Neuronal stem cell (in vitro differentiated cells): Measurements from ENCODE around the gene CHST2.

Source experiments
- DNase-seq: peaks from one replicate; pipeline ENCODE4 v3.0.0-alpha.2; 2013; ENCODE audit warnings: low spot score
- H2AFZ ChIP-seq: one replicate; pipeline ENCODE4 v1.6.1; 2013; ENCODE audit warnings: mild to moderate bottlenecking, low read length, inconsistent platforms
- H2AK5ac ChIP-seq: 2 replicates; pipeline ENCODE4 v1.6.1; 2013; ENCODE audit warnings: low read depth, mild to moderate bottlenecking, inconsistent platforms, low read length, moderate library complexity, mixed read lengths
- H2BK120ac ChIP-seq: 2 replicates; pipeline ENCODE4 v1.6.1; 2013; ENCODE audit warnings: low read depth, mild to moderate bottlenecking, inconsistent platforms, low read length, moderate library complexity, mixed read lengths
- H2BK12ac ChIP-seq: one replicate; pipeline ENCODE4 v1.6.1; 2013; ENCODE audit warnings: low read length, inconsistent platforms
- H2BK15ac ChIP-seq: 2 replicates; pipeline ENCODE4 v1.6.1; 2013; ENCODE audit warnings: mild to moderate bottlenecking, low read length, inconsistent platforms, mixed read lengths
- H2BK5ac ChIP-seq: one replicate; pipeline ENCODE4 v1.6.1; 2013; ENCODE audit warnings: inconsistent platforms, mild to moderate bottlenecking, low read length, moderate library complexity
- H3K14ac ChIP-seq: one replicate; pipeline ENCODE4 v1.6.1; 2013; ENCODE audit warnings: low read length, inconsistent platforms
- H3K18ac ChIP-seq: 2 replicates; pipeline ENCODE4 v1.6.1; 2013; ENCODE audit warnings: low read length, inconsistent platforms
- H3K23ac ChIP-seq: 2 replicates; pipeline ENCODE4 v1.6.1; 2013; ENCODE audit warnings: low read depth, mild to moderate bottlenecking, mixed read lengths, low read length, inconsistent platforms; ENCODE audit not compliant: poor library complexity
- H3K27ac ChIP-seq: replicated peaks from 3 replicates; pipeline ENCODE4 v1.5.1; 2013; ENCODE audit warnings: low read length, inconsistent platforms
- H3K27me3 ChIP-seq, 3 experiments: 2 replicates each; pipeline ENCODE4 v1.6.1; 2013; ENCODE audit warnings: low read length in 3 of 3, mild to moderate bottlenecking in 2 of 3, inconsistent platforms in 1 of 3, low read depth in 1 of 3, mixed read lengths in 1 of 3, moderate library complexity in 1 of 3; ENCODE audit not compliant: control insufficient read depth in 3 of 3, insufficient read depth in 3 of 3
- H3K36me3 ChIP-seq, 2 donors: replicated peaks in 1 of 2; 2 replicates each; pipeline ENCODE4 v1.6.1; 2013; ENCODE audit warnings: low read length in 2 of 2; ENCODE audit not compliant: control insufficient read depth in 2 of 2, insufficient read depth in 2 of 2
- H3K4ac ChIP-seq: 2 replicates; pipeline ENCODE4 v1.6.1; 2013; ENCODE audit warnings: inconsistent platforms, mild to moderate bottlenecking, low read length, moderate library complexity
- H3K4me1 ChIP-seq, 2 donors: 1 replicate in 1 of 2; 2 replicates in 1 of 2; pipeline ENCODE4 v1.6.1; 2013; ENCODE audit warnings: low read length in 2 of 2, low read depth in 1 of 2; ENCODE audit not compliant: control insufficient read depth in 2 of 2, insufficient read depth in 1 of 2
- H3K4me2 ChIP-seq: one replicate; pipeline ENCODE4 v1.6.1; 2013; ENCODE audit warnings: mild to moderate bottlenecking, low read length, inconsistent platforms; ENCODE audit not compliant: insufficient read depth, poor library complexity, severe bottlenecking
- H3K4me3 ChIP-seq, 2 donors: 2 replicates each; pipeline ENCODE4 v1.5.1; 2013; ENCODE audit warnings: low read length in 2 of 2, mild to moderate bottlenecking in 2 of 2, inconsistent platforms in 1 of 2, moderate library complexity in 1 of 2
- H3K79me1 ChIP-seq: one replicate; pipeline ENCODE4 v1.6.1; 2013; ENCODE audit warnings: low read depth, mild to moderate bottlenecking, inconsistent platforms, low read length, moderate library complexity
- H3K9ac ChIP-seq: one replicate; pipeline ENCODE4 v1.6.1; 2013; ENCODE audit warnings: mild to moderate bottlenecking, low read depth, low read length, inconsistent platforms; ENCODE audit not compliant: poor library complexity
- H3K9me3 ChIP-seq, 2 donors: replicated peaks in 1 of 2; 2 replicates each; pipeline versions ENCODE3 to v1.6.1; 2013; ENCODE audit warnings: low read length in 2 of 2, mild to moderate bottlenecking in 2 of 2, inconsistent platforms in 1 of 2, low read depth in 1 of 2, mixed read lengths in 1 of 2, moderate library complexity in 1 of 2; ENCODE audit not compliant: control insufficient read depth in 2 of 2, insufficient read depth in 1 of 2
- H4K8ac ChIP-seq: one replicate; pipeline ENCODE4 v1.6.1; 2013; ENCODE audit warnings: low read depth, mild to moderate bottlenecking, inconsistent platforms, low read length, moderate library complexity
- H4K91ac ChIP-seq: one replicate; pipeline ENCODE4 v1.6.1; 2013; ENCODE audit warnings: low read length, low read depth, mild to moderate bottlenecking, inconsistent platforms; ENCODE audit not compliant: poor library complexity
- WGBS, 2 donors: extraction: QIAGEN DNeasy Blood & Tissue Kit; methylation state at CpG; one replicate each; pipeline ENCODE4 v1.1.7; 2013; ENCODE audit warnings: missing lambda C conversion rate in 2 of 2, mixed read lengths in 1 of 2; ENCODE audit not compliant: insufficient read length in 2 of 2, insufficient replicate concordance in 1 of 2; ENCODE audit errors: extremely low coverage in 2 of 2; 5-methylcytosine and 5-hydroxymethylcytosine counted together

Gene CHST2

GRCh38 chr3:143150071-143150470 lies 30.5 kb downstream of the CHST2 start:
- no peak overlapping the region for H2BK5ac ChIP-seq
- no peak overlapping the region for H2BK120ac ChIP-seq
- no CpG with 5 or more reads among the region's 3 CpGs for WGBS, 2 donors
- no peaks in the 10 kb centered on the region for H3K36me3 ChIP-seq
- H3K23ac ChIP-seq, result no peak overlapping the region
- no peaks in the 10 kb centered on the region for H3K27me3 ChIP-seq
- no peak overlapping the region for H3K4me2 ChIP-seq
- H2BK15ac ChIP-seq, result no peak overlapping the region
- no peak overlapping the region for H2AK5ac ChIP-seq
- no peaks in the 10 kb centered on the region for H3K9me3 ChIP-seq
- no peak overlapping the region for H2AFZ ChIP-seq
- no peak overlapping the region for H3K14ac ChIP-seq
- H3K4ac ChIP-seq, result no peak overlapping the region
- no peaks in the 10 kb centered on the region for H3K4me1 ChIP-seq
- H4K8ac ChIP-seq, result no peak overlapping the region
- H3K4me3 ChIP-seq, result no peak overlapping the region
- DNase-seq, result no peak
- H2BK12ac ChIP-seq, result no peak overlapping the region
- no peak overlapping the region for H4K91ac ChIP-seq
- no peak overlapping the region for H3K9ac ChIP-seq
- H3K79me1 ChIP-seq, result no peaks in the 10 kb centered on the region
- no peak overlapping the region for H3K18ac ChIP-seq
- no peak overlapping the region for H3K27ac ChIP-seq

DNA sequence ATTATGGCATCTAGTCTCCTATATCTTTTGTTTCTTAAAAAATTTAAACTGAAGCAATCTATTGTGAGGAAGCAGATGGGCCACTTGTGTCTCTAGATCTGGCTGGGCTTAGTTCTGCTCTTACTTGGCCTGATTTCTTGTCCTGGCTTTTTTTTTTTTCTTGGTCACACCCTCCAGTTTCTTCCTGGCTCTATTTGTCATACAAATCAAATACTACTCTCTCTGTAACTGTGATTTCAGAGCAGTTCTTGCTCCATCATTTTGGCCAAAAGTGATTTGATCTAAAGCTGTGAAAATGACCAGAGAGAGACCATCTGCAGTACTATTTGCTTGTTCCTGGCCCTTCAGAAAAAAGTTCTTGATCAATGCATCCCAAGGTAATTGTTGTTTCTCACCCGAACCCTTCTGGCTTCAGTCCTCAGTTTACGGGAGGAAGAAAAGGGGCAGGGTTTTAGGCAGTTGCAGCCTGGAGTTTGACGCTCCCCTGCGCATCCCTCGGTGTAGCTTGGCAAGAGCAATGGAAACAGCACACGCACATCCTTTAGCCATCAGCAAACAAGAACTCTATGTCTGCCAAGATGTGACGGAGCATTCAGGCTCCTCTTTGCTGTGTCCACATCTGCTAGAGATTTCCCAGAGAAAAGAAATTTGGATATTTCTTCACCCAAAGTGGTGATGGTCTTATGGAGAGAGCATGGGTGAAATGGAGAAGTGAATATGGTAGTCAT lies 31.6 kb downstream of the CHST2 start:
- H2AFZ ChIP-seq, result no peak overlapping the region
- H3K18ac ChIP-seq, result no peak overlapping the region

DNA sequence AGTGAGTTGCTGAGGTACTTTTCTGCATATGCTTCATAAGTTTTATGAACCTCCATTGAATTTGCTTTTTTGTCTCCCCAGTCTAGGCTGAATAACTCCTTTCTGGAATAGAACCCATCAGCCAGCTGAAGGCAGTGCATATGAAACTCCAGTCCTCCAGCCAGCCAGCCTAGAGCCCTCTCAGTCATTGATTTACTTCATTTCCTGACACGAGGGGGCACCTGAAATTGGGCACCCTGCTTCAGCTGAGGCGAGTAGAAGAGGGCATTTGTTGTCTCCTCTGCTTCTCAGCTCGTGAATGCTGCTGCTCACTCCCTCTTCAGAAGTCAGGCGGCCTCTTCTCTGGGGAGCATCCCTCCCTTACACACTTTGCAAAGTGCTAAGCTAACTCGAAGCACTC lies 32.5 kb downstream of the CHST2 start:
- no peak overlapping the region for H3K4me2 ChIP-seq
- H3K4me1 ChIP-seq, result no peaks in the 10 kb centered on the region
- H2BK5ac ChIP-seq, result no peak overlapping the region
- H3K4me3 ChIP-seq, result no peak overlapping the region
- no peak overlapping the region for H4K91ac ChIP-seq
- no peaks in the 10 kb centered on the region for H3K27me3 ChIP-seq
- H3K23ac ChIP-seq, result no peak overlapping the region
- DNase-seq, result no peak
- H2BK120ac ChIP-seq, result no peak overlapping the region
- no peak overlapping the region for H2BK12ac ChIP-seq
- H3K14ac ChIP-seq, result no peak overlapping the region
- no peak overlapping the region for H3K27ac ChIP-seq
- no peak overlapping the region for H4K8ac ChIP-seq
- no peak overlapping the region for H3K9ac ChIP-seq
- H2AFZ ChIP-seq, result no peak overlapping the region
- no CpG with 5 or more reads among the region's 5 CpGs for WGBS, 2 donors
- H3K9me3 ChIP-seq, result no peaks in the 10 kb centered on the region
- no peak overlapping the region for H3K18ac ChIP-seq
- no peak overlapping the region for H2BK15ac ChIP-seq
- no peak overlapping the region for H2AK5ac ChIP-seq
- no peaks in the 10 kb centered on the region for H3K79me1 ChIP-seq
- H3K36me3 ChIP-seq, result no peaks in the 10 kb centered on the region
- no peak overlapping the region for H3K4ac ChIP-seq

More for the DNA sequence above, 31.6 kb downstream of the CHST2 start:
- H4K8ac ChIP-seq, result no peak overlapping the region
- H3K4me1 ChIP-seq, result no peaks in the 10 kb centered on the region
- H3K4me3 ChIP-seq, result no peak overlapping the region
- H3K23ac ChIP-seq, result no peak overlapping the region
- H3K4ac ChIP-seq, result no peak overlapping the region
- no peak overlapping the region for H2AK5ac ChIP-seq
- WGBS, 2 donors, result no CpG with 5 or more reads among the region's 7 CpGs
- no peak overlapping the region for H2BK15ac ChIP-seq
- H4K91ac ChIP-seq, result no peak overlapping the region
- H3K14ac ChIP-seq, result no peak overlapping the region
- H3K79me1 ChIP-seq, result no peaks in the 10 kb centered on the region
- H3K4me2 ChIP-seq, result no peak overlapping the region
- no peak overlapping the region for H2BK12ac ChIP-seq
- H3K27ac ChIP-seq, result no peak overlapping the region
- H3K36me3 ChIP-seq, result no peaks in the 10 kb centered on the region
- no peak overlapping the region for H3K9ac ChIP-seq
- no peak for DNase-seq
- H2BK120ac ChIP-seq, result no peak overlapping the region
- no peaks in the 10 kb centered on the region for H3K9me3 ChIP-seq
- no peak overlapping the region for H2BK5ac ChIP-seq
- no peaks in the 10 kb centered on the region for H3K27me3 ChIP-seq

- Histone ChIP-seq H3K14ac (no peak overlapping the region), H2BK120ac (no peak overlapping the region), H4K8ac (no peak overlapping the region), H3K4ac (no peak overlapping the region), H2BK12ac (no peak overlapping the region), H3K79me1 (no peaks in the 10 kb centered on the region), H3K9me3 (no peaks in the 10 kb centered on the region), H4K91ac (no peak overlapping the region), H3K4me1 (peaks cover 0 to 4% of the 10 kb centered on the region in 2 donors), H2AK5ac (no peak overlapping the region), H3K23ac (no peak overlapping the region), H3K36me3 (no peaks in the 10 kb centered on the region), H3K18ac (no peak overlapping the region), H2BK5ac (no peak overlapping the region), H3K27me3 (no peaks in the 10 kb centered on the region), H3K27ac (no peak overlapping the region), H3K4me2 (no peak overlapping the region), H3K9ac (no peak overlapping the region), H2BK15ac (no peak overlapping the region), H2AFZ (no peak overlapping the region), H3K4me3 (no peak overlapping the region)
- DNase-seq, result no peak
- no CpG with 5 or more reads among the region's 4 CpGs for WGBS, 2 donors
These were observed 36.2 kb downstream of the CHST2 start for GRCh38 chr3:143155756-143156155.
